ENCODE results near the gene ODC1.

Gene ODC1

DNA sequence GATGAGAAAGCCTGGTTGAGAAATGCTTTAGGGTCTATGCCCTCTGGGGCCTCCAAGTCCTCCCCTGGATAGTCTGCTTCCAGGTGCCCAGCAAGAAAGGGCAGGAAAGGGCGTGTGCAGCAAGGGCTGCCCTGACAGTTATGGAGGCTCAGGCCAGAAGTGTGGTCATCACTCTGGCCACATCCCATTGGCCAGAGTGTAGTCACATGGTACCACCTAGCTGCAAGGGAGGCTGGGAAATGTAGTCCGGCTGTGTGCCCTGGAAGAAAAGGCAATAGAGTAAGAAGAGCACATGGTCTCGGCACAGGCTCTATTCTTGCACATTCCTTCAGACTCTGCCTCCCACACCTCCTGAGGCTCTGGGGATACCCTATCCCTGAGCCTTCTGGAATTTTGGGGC lies 35.7 kb downstream of the ODC1 start:
- no peak for DNase-seq (ENCODE audit: extremely low read depth, low read depth)
- TF ChIP-seq, protein P1, sequence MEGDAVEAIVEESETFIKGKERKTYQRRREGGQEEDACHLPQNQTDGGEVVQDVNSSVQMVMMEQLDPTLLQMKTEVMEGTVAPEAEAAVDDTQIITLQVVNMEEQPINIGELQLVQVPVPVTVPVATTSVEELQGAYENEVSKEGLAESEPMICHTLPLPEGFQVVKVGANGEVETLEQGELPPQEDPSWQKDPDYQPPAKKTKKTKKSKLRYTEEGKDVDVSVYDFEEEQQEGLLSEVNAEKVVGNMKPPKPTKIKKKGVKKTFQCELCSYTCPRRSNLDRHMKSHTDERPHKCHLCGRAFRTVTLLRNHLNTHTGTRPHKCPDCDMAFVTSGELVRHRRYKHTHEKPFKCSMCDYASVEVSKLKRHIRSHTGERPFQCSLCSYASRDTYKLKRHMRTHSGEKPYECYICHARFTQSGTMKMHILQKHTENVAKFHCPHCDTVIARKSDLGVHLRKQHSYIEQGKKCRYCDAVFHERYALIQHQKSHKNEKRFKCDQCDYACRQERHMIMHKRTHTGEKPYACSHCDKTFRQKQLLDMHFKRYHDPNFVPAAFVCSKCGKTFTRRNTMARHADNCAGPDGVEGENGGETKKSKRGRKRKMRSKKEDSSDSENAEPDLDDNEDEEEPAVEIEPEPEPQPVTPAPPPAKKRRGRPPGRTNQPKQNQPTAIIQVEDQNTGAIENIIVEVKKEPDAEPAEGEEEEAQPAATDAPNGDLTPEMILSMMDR (IDR thresholded peaks at IDR 0.05; ENCODE audit: low read depth, low read length): no peak

DNA sequence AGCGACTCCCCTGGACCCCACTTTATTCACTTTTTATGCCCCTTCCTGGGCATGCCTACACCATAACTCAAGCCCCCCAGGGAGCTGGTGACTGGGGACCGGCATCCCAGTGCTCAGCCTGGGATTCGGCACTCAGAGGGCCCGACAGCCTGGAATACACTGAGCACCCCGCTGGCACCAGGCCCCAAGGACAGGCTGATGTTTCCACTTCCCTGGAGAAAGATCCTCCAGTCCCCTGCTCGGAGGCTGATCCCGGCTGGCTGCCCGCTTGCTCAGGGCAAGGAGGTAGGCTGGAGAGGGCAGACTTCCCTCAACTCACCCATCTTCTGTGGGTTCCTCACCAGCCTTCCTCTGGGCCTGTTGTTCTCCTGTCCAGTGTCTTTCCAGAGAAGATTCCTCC lies 36.6 kb downstream of the ODC1 start:
- no peak for DNase-seq (ENCODE audit: extremely low read depth, low read depth)
- TF ChIP-seq, protein P1 (IDR thresholded peaks at IDR 0.05; ENCODE audit: low read depth, low read length): no peak

- no peak for DNase-seq (ENCODE audit: extremely low read depth, low read depth)
- TF ChIP-seq, protein P1 (IDR thresholded peaks at IDR 0.05; ENCODE audit: low read depth, low read length): no peak
These were observed 37.2 kb downstream of the ODC1 start for GRCh38 chr2:10410823-10411437.

DNA sequence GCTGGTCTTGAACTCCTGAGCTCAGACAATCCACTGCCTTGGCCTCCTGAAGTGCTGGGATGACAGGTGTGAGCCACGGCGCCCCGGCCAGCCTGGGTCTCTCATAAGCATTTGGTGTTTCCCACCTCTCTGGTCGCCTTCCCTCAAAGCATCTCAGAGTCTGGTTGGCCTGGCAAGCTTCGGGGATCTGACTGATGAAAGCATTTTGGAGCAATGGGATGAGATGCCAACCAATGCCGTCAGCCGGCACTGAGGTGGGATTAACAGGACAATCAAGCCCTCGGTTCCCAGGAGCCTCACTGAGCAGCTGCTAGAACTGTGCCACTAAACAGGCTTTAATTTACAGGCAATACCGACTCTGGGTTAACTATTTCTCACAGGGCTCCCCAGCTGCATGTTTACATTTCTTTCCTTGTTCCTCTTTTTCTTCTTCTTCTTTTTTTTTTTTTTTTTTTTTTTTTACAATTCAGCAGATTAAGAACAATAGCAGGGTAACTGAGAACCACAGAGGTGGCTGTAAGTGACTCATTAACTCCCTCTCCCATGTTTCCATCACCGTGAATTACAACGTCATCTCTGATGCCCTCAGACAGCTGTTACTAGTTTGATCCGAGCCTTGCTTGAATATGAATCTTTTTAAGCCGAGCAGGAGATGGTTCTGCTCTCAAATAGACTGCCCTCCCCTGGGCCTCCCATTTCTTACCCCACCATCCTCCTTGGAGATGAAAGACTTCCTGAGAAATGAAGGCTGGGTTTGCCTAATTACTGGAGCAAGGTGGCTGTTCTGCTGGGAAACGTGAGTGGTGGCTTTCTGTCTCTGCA lies 37.9 kb downstream of the ODC1 start:
- DNase-seq (ENCODE audit: extremely low read depth, low read depth): no peak
- TF ChIP-seq, protein P1 (IDR thresholded peaks at IDR 0.05; ENCODE audit: low read depth, low read length): no peak

GRCh38 chr2:10408649-10409579 lies 39.2 kb downstream of the ODC1 start:
- peak; percentile 20 for DNase-seq (ENCODE audit: extremely low read depth, low read depth)
- TF ChIP-seq, protein P1 (IDR thresholded peaks at IDR 0.05; ENCODE audit: low read depth, low read length): peak; percentile 96

DNA sequence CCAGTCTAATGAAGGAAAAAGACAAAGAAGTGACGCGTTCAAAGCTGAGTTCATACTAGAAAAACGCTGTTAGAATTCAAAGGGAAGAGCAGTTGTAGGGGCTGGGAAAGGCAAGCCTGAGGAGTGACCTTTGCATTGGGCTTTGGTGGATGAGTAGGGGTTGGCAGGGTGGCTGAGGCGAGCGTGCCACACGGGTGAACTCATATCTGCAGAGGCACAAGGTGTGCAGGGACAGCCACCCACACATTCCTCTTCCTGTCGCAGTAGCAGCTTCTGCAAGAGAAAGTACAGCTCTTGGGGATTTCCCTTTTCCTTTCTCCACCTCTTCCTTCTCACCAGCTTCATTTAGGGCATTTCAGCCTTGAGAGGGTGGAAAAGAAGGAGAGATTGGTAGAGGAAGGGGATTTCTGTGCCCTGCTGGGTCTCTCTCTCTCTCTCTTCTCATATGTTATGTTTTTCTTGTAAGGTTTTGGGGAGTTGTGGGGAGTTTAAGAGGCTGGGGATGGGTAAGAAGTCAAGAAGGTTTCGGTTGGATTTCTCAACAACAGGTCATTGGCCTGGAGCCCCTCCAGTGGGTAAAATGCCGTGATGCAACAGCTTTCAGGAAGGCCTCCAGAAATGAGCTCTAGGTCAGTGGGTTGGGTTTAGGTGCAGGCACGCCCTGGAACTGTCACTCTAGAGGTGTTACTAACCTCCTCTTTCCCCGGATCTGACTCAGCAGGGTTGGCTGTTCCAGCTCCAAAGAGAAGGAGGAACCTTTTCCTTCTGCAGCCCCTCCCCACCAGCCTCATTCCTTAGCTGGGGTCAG lies 40.1 kb downstream of the ODC1 start:
- peak; percentile 53 for DNase-seq (ENCODE audit: extremely low read depth, low read depth)
- TF ChIP-seq, protein P1 (IDR thresholded peaks at IDR 0.05; ENCODE audit: low read depth, low read length): no peak
